ENCODE results near the gene KIF15.
A peak's percentile ranks its signal among the peaks of the same experiment; 100 is the strongest.
"Not testable (repeated sequence)": the region's sequence is repeated elsewhere in the genome, so short reads cannot be mapped to it uniquely, and the experiment has no call there.

The KIF15 gene

GRCh38 chr3:44831232-44831631 is 69.6 kb downstream of the KIF15 start:
- DNase-seq, result no peak

- DNase-seq, result no peak
These were observed 70.4 kb downstream of the KIF15 start for GRCh38 chr3:44832032-44832431.

GRCh38 chr3:44832965-44833364 is 71.4 kb downstream of the KIF15 start:
- DNase-seq, result no peak

GRCh38 chr3:44833394-44833793 is 71.8 kb downstream of the KIF15 start:
- DNase-seq, result no peak

- DNase-seq, result no peak
These were observed 74.1 kb downstream of the KIF15 start for GRCh38 chr3:44835684-44836083.

GRCh38 chr3:44842376-44842775 is 80.8 kb downstream of the KIF15 start:
- no peak for DNase-seq

- DNase-seq, result no peak
These were observed 84.2 kb downstream of the KIF15 start for GRCh38 chr3:44845528-44846520.

- DNase-seq, result no peak
These were observed 87.0 kb downstream of the KIF15 start for GRCh38 chr3:44848634-44849033.

- DNase-seq, result not testable (repeated sequence)
These were observed 95.1 kb downstream of the KIF15 start for GRCh38 chr3:44856663-44857062.

- DNase-seq, result no peak
These were observed 98.5 kb downstream of the KIF15 start for GRCh38 chr3:44860117-44860516.

GRCh38 chr3:44861412-44862225 is 100.0 kb downstream of the KIF15 start, which contains the start of gene TMEM42:
Gene TMEM42, plus strand, starts transcription at chr3:44861912. Its CDS starts 13 bp downstream, at chr3:44861925.
- DNase-seq, result peak; percentile 82

- DNase-seq, result peak; percentile 15
These were observed 100.6 kb downstream of the KIF15 start for GRCh38 chr3:44862226-44862637.

- no peak for DNase-seq
These were observed 103.9 kb downstream of the KIF15 start for GRCh38 chr3:44865272-44866035.

GRCh38 chr3:44867421-44868111 is 106.0 kb downstream of the KIF15 start:
- no peak for DNase-seq

GRCh38 chr3:44870375-44871061 is 108.9 kb downstream of the KIF15 start:
- no peak for DNase-seq

- no peak for DNase-seq
These were observed 112.7 kb downstream of the KIF15 start, which contains the start of gene TGM4 for GRCh38 chr3:44874308-44874707. Gene TGM4, plus strand, starts transcription at chr3:44874608. Its CDS starts 71 bp downstream, at chr3:44874679.

- DNase-seq, result no peak
These were observed 114.0 kb downstream of the KIF15 start for GRCh38 chr3:44875596-44875995.

- DNase-seq, result no peak
These were observed 115.7 kb downstream of the KIF15 start for GRCh38 chr3:44877333-44877732.

GRCh38 chr3:44880284-44880683 is 118.7 kb downstream of the KIF15 start:
- DNase-seq, result no peak

- no peak for DNase-seq
These were observed 121.8 kb downstream of the KIF15 start for GRCh38 chr3:44883213-44883955.

- no peak for DNase-seq
These were observed 122.4 kb downstream of the KIF15 start for GRCh38 chr3:44883999-44884431.
